HG03066 (cell line): ENCODE data around the gene AICDA.

Experiments
- ATAC-seq: cut with Tn5 transposase; IDR thresholded peaks from one replicate; pipeline ENCODE4 v1.9.1; 2021; ENCODE audit warnings: low read depth; ENCODE audit not compliant: unreplicated experiment

The AICDA gene

DNA sequence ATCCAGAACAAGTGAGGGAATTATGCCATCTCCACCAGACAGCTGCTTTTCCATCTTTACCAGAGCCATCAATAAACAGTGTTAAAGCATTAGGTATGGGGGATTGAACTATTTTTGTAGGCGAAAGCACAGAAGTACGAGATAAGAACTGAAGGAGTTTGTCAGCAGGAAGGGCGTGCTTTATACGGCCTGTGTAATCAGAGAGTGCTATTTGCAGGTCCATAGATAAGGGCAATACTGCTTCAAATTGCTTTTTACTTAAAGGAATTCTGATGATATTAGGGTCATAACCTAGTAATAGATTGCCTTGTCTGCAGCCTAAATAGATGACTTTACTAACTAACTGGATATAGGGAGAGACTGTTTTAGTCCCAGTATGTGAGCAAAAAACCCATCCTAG lies 51.6 kb downstream of the AICDA start:
- ATAC-seq: no peak

DNA sequence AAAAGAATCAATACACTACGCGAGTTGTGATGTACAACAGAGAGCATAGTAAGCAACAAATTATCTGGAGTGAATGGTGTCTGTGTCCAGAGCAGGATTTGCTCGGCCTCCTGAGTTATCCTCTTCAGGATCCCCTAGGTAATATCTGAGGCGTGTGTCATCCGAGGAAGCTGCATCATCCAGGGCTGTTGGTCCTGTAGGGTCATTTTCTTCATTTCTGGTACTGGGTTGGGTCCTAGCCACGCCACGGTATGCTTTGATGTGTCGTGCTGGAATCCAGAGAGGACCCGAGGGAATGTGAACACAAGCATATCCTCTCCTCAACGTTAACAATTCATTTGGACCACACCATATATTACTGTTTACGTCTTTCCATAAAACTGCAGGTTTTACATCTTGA lies 53.0 kb downstream of the AICDA start:
- ATAC-seq: no peak

DNA sequence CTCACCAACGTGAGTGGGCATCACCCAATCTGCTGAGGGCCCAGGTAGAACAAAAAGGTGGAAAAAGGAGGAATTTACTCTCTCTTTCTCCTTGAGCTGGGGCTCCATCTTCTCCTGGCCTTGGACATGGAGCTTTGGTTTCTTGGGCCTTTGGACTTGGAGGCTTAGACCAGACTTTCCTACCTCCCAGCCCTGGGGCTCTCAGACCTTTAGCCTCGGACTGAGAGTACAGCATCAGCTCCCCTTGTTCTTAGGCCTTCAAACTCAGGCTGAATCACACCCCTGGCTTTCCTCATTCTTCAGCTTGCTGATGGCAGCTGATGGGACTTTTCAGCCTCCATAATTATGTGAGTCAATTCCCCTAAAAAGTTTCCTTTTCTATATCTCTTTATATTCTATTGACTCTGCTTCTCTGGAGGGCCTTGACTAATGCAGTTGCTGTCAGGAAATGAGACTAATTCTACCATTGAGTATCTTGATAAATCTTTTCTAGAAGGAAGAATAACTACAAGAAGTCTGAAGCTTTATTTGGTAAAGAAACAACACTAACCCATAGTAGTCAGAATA lies 56.0 kb downstream of the AICDA start:
- ATAC-seq: no peak

DNA sequence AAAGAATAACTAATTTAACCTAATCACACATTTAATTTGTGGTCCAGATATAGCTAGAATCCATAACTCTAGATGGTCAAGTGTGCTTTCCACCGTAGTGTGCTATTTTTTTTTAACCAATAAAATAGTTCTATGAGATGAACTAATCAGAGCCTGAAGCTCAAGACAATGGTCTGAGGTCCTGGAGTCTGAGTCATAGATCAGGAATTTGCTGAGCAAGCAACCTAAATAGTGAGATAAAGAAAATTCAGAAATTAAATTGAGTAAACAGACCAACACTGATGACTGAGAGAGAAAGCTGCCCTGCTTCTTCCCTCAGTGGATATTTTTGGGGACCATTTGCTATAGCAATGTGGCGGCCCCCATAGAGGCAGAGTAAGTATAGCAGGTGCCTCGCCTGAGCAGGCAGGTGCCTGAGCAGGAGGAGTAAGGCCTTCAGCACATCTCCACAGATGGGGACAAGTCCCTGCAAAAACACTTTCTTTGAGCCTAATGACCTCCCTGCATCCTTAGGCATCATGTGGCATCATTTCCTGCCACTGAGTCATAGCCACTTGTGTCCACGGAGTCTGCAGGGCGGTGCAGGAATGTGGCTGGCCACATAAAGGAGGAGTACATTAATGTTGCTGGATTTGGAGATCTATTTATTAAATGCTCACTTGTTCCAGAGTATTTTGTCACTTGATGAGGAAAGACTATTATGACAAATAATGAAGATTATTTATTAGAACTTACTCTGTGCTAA lies 58.0 kb downstream of the AICDA start:
- ATAC-seq: no peak

DNA sequence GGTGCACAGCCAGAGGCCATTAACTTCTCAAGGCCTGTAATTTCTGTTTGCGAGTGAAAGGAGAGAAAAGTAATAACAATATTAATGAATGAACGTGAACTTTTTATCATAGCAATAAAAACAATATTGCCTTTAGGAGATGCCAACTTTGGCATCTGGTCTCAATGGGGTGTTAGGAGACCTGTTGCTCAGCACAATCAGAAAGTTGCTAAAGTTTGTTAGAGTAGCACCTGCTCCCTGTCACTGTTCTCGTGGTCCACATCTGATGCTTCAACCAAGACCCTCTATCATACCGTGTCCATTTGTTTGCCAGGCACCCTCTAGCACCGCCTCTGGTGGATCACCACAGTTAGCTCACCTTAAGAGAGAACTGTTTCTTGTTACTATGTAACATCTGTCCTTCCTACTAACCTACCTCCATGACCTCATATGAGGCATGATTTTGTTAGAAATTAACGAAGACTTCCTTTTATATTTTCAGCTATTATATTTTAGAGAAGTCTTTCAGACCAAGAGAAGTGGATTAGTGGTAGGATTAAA lies 59.5 kb downstream of the AICDA start:
- ATAC-seq: no peak
